Activated CD4-positive, alpha-beta T cell treated with anti-CD3 and anti-CD28 coated beads, Interleukin-2, amount 50 U/mL, for 1 hour (primary cell): ENCODE results near the gene GPC6.
"Not testable (repeated sequence)": the region's sequence is repeated elsewhere in the genome, so short reads cannot be mapped to it uniquely, and the experiment has no call there.

ENCODE experiments used
- DNase-seq: peaks from one replicate; pipeline ENCODE4 v3.0.0-alpha.2; 2020

The GPC6 gene

DNA sequence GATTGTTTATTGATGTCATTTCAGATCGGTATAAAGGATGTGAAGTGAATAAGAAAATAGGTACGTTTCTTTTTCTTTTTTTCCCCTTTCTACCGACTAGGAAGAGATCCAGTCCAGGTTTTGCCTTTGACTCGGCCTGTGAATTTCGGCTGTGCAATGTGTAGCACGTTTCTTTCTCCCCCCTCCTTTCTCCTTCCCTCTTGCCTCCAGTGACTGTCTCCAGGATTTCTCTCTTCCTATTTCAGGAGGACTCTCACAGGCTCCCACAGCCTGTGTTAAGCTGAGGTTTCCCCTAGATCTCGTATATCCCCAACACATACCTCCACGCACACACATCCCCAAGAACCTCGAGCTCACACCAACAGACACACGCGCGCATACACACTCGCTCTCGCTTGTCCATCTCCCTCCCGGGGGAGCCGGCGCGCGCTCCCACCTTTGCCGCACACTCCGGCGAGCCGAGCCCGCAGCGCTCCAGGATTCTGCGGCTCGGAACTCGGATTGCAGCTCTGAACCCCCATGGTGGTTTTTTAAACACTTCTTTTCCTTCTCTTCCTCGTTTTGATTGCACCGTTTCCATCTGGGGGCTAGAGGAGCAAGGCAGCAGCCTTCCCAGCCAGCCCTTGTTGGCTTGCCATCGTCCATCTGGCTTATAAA is at the start of gene GPC6:
Gene GPC6, plus strand, starts transcription at position 185 of the 657 bp plus-strand sequence.
- DNase-seq = no peak

DNA sequence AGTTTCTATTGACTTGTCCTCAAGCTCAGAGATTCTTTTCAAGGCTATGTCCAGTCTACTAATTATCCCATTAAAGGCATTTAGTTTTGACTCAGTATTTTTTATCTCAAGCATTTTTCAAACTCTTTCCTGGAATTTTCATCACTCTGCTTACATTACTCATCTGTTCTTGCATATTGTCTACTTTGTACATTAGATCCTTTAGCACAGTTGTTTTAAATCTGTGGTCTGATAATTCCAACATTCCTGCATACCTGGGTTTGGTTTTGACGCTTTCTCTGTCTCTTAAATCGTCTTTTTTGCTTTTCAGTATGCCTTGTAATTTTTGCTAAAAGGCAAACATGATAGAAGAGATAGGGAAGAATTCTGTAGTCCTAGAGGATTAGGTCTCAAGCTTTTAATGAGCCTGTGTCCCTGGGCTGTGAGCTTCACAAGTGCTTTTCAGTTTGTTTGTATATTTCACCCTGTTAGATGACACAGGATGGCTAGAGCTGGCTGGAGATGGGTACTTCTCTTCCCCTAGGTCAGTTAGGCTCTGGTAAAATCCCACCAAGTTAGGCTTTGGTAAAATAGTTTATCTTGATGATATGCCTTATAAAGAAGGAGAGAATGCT is 46.1 kb upstream of the GPC6 start:
- no peak for DNase-seq

DNA sequence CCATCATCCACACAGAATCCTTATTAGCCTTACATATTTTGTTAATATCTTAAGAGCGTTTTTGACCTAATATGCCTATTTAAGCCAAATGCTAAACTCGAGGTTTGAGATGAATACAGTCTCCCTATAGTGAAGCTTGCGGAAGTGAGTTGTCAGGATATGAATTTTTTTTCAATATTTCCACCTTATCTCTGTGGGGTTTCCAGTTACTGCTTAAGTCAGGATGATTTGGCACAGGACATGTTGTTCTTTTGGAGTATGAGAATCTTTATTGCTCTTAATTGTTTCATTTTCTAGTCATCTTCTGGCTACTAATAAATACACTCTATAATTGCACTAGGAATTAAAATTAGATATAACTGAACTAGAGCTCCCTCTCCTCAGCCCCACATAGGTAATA is 44.2 kb upstream of the GPC6 start:
- no peak for DNase-seq

GRCh38 chr13:93183302-93183701 is 43.3 kb upstream of the GPC6 start:
- DNase-seq = no peak

GRCh38 chr13:93190006-93190405 is 36.6 kb upstream of the GPC6 start:
- DNase-seq = no peak

DNA sequence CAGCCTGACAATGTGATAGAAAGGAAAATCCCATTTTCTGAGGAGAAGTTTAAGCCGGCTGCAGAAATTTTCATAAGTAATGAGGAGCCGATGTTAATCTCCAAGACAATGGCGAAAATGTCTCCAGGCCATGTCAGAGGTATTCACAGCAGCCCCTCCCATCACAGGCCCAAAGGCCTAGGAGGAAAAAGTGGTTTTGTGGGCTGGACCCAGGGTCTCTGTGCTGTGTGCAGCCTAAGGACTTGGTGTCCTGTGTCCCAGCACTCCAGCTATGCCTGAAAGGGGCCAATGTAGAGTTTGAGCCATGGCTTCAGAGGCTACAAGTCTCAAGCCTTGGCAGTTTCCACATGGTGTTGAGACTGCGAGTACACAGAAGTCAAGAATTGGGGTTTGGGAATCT is 32.9 kb upstream of the GPC6 start:
- no peak for DNase-seq

- DNase-seq = no peak
Measured at GRCh38 chr13:93199856-93200255, 26.8 kb upstream of the GPC6 start.

DNA sequence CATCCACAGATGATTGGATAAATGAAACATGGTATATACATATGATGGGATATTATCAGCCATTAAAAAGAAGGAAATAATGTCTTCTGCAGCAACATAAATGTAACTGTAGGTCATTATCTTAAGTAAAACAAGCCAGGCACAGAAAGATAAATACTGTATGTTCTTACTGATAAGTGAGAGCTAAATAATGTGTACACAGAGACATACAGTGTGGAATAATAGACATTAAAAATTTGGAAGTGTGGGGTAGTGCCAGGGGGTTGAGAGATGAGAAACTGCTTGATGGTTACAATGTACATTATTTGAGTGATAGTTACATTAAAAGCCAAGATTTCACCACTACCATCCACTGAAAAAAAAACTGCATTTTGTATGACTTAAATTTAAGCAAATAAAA is 26.0 kb upstream of the GPC6 start:
- DNase-seq = no peak

DNA sequence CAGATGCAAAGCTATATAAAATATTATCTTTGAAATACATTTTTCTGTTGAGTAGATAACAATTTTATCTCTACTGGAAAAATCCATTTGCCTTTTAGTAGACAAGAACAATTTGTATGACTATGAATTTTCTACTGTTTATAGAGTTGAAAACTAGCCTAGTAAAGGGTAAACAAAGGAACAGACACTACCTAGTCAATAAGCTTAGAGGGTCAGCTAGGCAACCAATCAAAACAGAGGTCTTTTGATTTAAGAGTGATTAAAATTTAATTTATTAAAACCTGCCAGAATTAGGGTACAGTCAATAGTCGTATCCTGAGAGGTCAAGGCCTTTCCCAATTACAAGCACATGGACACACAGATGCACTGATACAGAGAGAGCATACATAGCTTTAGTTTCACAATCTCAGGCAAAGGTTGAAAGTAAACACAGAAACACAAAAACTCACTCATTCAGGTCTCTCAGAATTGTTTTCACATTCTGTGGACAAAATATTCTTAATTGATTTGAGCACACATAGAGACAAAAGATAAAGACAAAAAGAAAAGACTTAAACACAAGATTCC is 24.5 kb upstream of the GPC6 start:
- DNase-seq = no peak

DNA sequence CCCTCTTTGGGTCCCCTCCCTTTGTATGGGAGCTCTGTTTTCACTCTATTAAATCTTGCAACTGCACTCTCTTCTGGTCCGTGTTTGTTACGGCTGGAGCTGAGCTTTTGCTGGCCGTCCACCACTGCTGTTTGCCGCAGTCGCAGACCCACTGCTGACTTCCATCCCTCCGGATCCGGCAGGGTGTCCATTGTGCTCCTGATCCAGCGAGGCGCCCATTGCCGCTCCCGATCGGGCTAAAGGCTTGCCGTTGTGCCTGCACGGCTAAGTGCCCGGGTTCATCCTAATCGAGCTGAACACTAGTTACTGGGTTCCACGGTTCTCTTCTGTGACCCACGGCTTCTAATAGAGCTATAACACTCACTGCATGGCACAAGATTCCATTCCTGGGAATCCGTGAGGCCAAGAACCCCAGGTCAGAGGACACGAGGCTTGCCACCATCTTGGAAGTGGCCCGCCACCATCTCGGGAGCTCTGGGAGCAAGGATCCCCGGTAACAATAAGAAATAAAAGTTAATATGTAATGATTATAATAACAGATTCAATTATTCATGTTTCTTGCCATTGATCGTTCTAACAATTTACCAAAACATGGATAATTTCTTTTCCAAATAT is 19.7 kb upstream of the GPC6 start:
- not testable (repeated sequence) for DNase-seq

DNA sequence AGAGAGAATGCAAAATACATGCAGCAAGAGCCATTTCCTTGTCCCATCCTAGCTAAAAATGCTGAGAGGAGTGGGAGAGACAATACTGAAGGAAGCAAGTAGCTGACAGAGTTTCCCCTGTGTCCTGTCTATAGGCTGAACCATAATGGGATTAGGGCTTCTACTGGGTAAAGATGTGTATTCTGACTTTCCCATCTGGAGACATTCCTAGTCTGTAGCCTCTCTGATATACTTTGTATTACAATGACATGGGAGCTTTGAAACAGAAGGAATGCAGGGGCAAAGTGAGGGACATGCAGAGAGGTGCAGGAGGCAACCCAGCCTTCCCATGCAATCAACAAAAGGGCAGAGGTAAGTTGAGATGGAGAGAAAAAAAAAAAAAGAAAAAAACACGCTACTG is 10.5 kb upstream of the GPC6 start:
- no peak for DNase-seq

GRCh38 chr13:93217721-93218261 is 8.8 kb upstream of the GPC6 start:
- no peak for DNase-seq

- DNase-seq = no peak
Measured at GRCh38 chr13:93218583-93218982, 8.0 kb upstream of the GPC6 start.

DNA sequence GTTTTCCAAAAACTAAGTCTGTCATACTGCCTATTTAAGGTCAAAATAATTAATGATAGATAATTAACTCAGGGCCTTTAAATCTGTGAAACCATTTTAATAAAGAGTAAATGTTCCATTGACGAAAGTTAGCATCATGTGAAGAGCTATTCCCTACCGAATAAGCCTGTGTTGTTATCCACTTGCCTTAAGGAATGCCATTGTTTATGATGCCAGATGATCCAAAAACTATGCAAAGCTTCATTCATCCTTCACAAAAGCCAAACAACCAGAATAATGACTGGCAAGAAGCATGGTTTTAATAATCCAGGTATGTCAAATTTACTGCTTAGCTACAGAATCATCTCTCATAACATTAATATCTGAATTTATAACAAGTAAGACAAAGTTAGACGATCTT is 6.5 kb upstream of the GPC6 start:
- DNase-seq = no peak

DNA sequence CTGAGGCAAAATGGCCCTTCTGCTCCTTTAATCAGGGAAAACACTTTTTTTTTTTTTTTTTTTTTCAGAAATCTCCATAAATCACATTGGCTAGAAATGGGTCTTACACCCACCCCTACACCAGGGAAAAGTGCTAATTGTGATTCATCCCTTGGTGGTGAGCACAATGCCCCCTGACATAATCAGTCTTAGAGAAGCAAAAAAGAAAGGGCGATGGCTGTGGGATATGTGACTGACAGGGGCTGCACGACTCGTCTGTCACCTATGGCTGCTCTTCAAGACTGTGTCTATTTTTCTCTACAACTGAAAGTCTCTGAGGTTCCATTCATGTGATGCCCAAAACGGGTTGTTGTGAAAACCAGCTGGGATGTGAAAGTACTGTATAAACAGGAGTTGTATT is 3.6 kb upstream of the GPC6 start:
- DNase-seq = no peak

GRCh38 chr13:93224535-93224934 is 2.1 kb upstream of the GPC6 start:
- DNase-seq = no peak

- DNase-seq = no peak
Measured at GRCh38 chr13:93225610-93226009, 997 bp upstream of the GPC6 start.

- DNase-seq = no peak
Measured at GRCh38 chr13:93226065-93226622, 463 bp upstream of the GPC6 start.

DNA sequence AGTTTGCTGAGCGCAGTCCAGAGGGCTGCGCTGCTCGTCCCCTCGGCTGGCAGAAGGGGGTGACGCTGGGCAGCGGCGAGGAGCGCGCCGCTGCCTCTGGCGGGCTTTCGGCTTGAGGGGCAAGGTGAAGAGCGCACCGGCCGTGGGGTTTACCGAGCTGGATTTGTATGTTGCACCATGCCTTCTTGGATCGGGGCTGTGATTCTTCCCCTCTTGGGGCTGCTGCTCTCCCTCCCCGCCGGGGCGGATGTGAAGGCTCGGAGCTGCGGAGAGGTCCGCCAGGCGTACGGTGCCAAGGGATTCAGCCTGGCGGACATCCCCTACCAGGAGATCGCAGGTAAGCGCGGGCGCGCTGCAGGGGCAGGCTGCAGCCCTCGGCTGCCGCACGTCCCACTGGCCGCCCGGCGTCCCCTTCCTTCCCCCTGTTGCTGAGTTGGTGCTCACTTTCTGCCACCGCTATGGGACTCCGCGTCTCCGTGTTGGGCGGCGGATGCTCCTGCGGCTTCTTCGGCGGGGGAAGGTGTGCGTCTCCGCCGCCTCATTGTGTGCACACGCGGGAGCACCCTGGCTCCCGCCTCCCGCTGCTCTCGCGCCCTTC is 772 bp downstream of the GPC6 start:
- no peak for DNase-seq

- DNase-seq = no peak
Measured at GRCh38 chr13:93227878-93228642, 1.5 kb downstream of the GPC6 start.

GRCh38 chr13:93228643-93228937 is 2.0 kb downstream of the GPC6 start:
- no peak for DNase-seq

GRCh38 chr13:93230261-93230855 is 3.8 kb downstream of the GPC6 start:
- DNase-seq = no peak
